Endodermal cell (in vitro differentiated cells): ENCODE measurements around the gene CLN6. TPM values are rescaled to one million over a fixed set of nuclear protein-coding genes. Genes with fewer than 3 reads are reported as not detected.

Experiments
- DNase-seq: peaks from one replicate; pipeline ENCODE4 v3.0.0-alpha.2; 2017
- H3K27ac ChIP-seq: 2 replicates; pipeline ENCODE4 v1.5.1; 2013; ENCODE audit warnings: mild to moderate bottlenecking, low read depth, low read length, moderate library complexity
- H3K27me3 ChIP-seq: 2 replicates; pipeline ENCODE4 v1.6.1; 2013; ENCODE audit warnings: mild to moderate bottlenecking, low read length, moderate library complexity; ENCODE audit not compliant: insufficient read depth, control insufficient read depth, poor library complexity, severe bottlenecking
- H3K36me3 ChIP-seq: 2 replicates; pipeline ENCODE4 v1.7.0; 2013; ENCODE audit warnings: mild to moderate bottlenecking, low read length, moderate library complexity; ENCODE audit not compliant: control insufficient read depth, insufficient read depth
- H3K4me1 ChIP-seq: one replicate; pipeline ENCODE4 v1.7.0; 2013; ENCODE audit warnings: low read length; ENCODE audit not compliant: control insufficient read depth, insufficient read depth
- H3K4me3 ChIP-seq: 2 replicates; pipeline ENCODE4 v1.5.1; 2013; ENCODE audit warnings: mild to moderate bottlenecking, low read length, moderate library complexity
- H3K9ac ChIP-seq: 2 replicates; pipeline ENCODE4 v1.6.1; 2013; ENCODE audit warnings: mild to moderate bottlenecking, low read length, moderate library complexity; ENCODE audit not compliant: poor library complexity, severe bottlenecking; ENCODE audit errors: extremely low read depth
- H3K9me3 ChIP-seq: 2 replicates; pipeline ENCODE4 v1.6.1; 2013; ENCODE audit warnings: mild to moderate bottlenecking, low read length, moderate library complexity; ENCODE audit not compliant: control insufficient read depth
- H3K27ac Mint-ChIP-seq: 2 replicates; pipeline ENCODE4 v1.8.0; 2020; ENCODE audit warnings: mixed read lengths
- H3K27me3 Mint-ChIP-seq: 2 replicates; pipeline ENCODE4 v1.8.0; 2021; ENCODE audit warnings: mild to moderate bottlenecking, mixed read lengths; ENCODE audit not compliant: insufficient read depth
- H3K36me3 Mint-ChIP-seq: 2 replicates; pipeline ENCODE4 v1.8.0; 2020; ENCODE audit warnings: low read depth, mixed read lengths
- H3K4me1 Mint-ChIP-seq: 2 replicates; pipeline ENCODE4 v1.8.0; 2020; ENCODE audit warnings: mixed read lengths
- H3K4me3 Mint-ChIP-seq: 2 replicates; pipeline ENCODE4 v1.8.0; 2020; ENCODE audit warnings: mild to moderate bottlenecking, moderate library complexity, mixed read lengths
- H3K9me3 Mint-ChIP-seq: 2 replicates; pipeline ENCODE4 v1.8.0; 2020; ENCODE audit warnings: mild to moderate bottlenecking, mixed read lengths
- WGBS, 2 experiments: methylation state at CpG; one replicate each; pipeline versions ENCODE4 v1.1.5 to v1.1.7; 2013; ENCODE audit warnings: missing lambda C conversion rate in 2 of 2, mixed read lengths in 1 of 2; ENCODE audit not compliant: insufficient coverage in 1 of 2, insufficient read length in 1 of 2; 5-methylcytosine and 5-hydroxymethylcytosine counted together
- total RNA-seq, 2 donors: library from RNA; stranded (reverse); fragmentation: NEBNext Ultra II Directional in 1 of 2; extraction: Animal tissue kit (Norgen Biotek cat#: 25700) in 1 of 2; gene quantifications; 2 replicates in 1 of 2; 3 replicates in 1 of 2; pipeline ENCODE4 v1.2.1, GENCODE V29; 2021
- TF ChIP-seq, protein P1 (sequence below): fragments of 200-600 bp; sonication (generic); conservative IDR thresholded peaks from 2 replicates; pipeline ENCODE4 v1.5.0; 2021; ENCODE audit warnings: antibody characterized with exemption, mild to moderate bottlenecking

CLN6 gene
- total RNA-seq, 2 donors from 2014 or later = 51.6 to 59.6 TPM

- no peaks in the 10 kb centered on the region for H3K27me3 Mint-ChIP-seq
- H3K4me1 Mint-ChIP-seq = peaks cover 29% of the 10 kb centered on the region
- Histone ChIP-seq H3K9me3 (no peaks in the 10 kb centered on the region), H3K4me1 (peaks cover 13% of the 10 kb centered on the region), H3K36me3 (no peaks in the 10 kb centered on the region), H3K27me3 (no peaks in the 10 kb centered on the region), H3K9ac (no peak overlapping the region), H3K4me3 (no peak overlapping the region), H3K27ac (no peak overlapping the region)
- no peak overlapping the region for H3K4me3 Mint-ChIP-seq
- no peaks in the 10 kb centered on the region for H3K9me3 Mint-ChIP-seq
- peak overlapping the region; percentile 57 for H3K27ac Mint-ChIP-seq
- 83 to 90% methylated on average over 5 to 7 of the region's 7 CpGs for WGBS, 2 experiments
- no peak for DNase-seq
- H3K36me3 Mint-ChIP-seq = no peaks in the 10 kb centered on the region
- TF ChIP-seq, protein P1, sequence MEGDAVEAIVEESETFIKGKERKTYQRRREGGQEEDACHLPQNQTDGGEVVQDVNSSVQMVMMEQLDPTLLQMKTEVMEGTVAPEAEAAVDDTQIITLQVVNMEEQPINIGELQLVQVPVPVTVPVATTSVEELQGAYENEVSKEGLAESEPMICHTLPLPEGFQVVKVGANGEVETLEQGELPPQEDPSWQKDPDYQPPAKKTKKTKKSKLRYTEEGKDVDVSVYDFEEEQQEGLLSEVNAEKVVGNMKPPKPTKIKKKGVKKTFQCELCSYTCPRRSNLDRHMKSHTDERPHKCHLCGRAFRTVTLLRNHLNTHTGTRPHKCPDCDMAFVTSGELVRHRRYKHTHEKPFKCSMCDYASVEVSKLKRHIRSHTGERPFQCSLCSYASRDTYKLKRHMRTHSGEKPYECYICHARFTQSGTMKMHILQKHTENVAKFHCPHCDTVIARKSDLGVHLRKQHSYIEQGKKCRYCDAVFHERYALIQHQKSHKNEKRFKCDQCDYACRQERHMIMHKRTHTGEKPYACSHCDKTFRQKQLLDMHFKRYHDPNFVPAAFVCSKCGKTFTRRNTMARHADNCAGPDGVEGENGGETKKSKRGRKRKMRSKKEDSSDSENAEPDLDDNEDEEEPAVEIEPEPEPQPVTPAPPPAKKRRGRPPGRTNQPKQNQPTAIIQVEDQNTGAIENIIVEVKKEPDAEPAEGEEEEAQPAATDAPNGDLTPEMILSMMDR = no peak
Observed at GRCh38 chr15:68201153-68201878, 28.2 kb downstream of the CLN6 start.

DNA sequence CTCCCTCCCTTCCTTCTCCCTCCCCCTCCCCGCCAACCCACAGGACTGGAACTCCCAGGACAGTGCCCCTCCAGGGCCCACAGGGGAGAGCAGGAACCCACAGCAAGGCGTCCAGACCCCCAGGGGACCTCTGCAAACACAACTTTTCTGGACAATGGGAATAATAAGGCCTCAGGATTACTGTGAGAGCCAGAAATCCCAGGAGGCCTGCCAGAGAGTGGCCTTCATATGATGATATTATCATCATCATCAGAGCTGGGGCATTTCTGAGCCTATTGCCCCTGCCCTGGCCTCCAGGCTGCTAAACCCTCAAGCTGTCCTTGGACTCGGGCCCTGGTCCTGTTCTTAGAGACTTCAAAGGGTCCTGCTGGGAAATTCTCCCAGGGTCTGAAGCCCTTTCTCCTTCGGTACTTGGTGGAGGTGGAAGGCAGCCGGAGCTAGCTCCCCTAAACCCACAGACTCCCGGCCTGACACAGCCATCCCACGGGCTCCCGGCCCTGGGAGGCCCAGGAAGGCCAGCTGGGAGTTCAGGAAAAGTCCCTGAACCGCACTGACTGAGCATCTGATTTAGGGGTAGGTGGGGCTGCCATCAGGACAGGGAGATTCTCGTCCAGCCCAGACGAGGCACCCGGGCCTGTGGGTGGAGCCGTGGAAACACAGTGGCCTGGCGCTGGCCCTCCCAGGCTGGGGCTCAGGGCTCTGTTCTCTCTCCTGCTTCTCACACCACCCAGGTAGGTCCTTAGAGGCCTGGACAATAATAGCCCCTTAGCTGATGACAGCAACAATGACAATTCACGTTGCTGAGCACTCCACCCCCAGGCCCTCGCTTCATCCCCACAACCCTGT is 29.3 kb downstream of the CLN6 start:
- Mint-ChIP-seq H3K27ac (peak overlapping the region; percentile 26), H3K27me3 (no peaks in the 10 kb centered on the region), H3K4me3 (no peak overlapping the region), H3K36me3 (no peaks in the 10 kb centered on the region), H3K9me3 (no peaks in the 10 kb centered on the region), H3K4me1 (peaks cover 25% of the 10 kb centered on the region)
- peak; percentile 54 for DNase-seq
- H3K27me3 ChIP-seq = no peaks in the 10 kb centered on the region
- no peak overlapping the region for H3K27ac ChIP-seq
- TF ChIP-seq, protein P1 = peak; percentile 33
- H3K36me3 ChIP-seq = no peaks in the 10 kb centered on the region
- H3K9ac ChIP-seq = no peak overlapping the region
- WGBS, 2 experiments = 85 to 89% methylated on average over 14 to 16 of the region's 16 CpGs
- H3K4me3 ChIP-seq = no peak overlapping the region
- H3K4me1 ChIP-seq = peaks cover 6% of the 10 kb centered on the region
- no peaks in the 10 kb centered on the region for H3K9me3 ChIP-seq

GRCh38 chr15:68199340-68199739 is 30.2 kb downstream of the CLN6 start:
- Histone ChIP-seq H3K9ac (no peak overlapping the region), H3K4me1 (peaks cover 6% of the 10 kb centered on the region), H3K4me3 (no peak overlapping the region), H3K9me3 (no peaks in the 10 kb centered on the region), H3K27ac (no peak overlapping the region), H3K27me3 (no peaks in the 10 kb centered on the region), H3K36me3 (no peaks in the 10 kb centered on the region)
- DNase-seq = peak; percentile 42
- Mint-ChIP-seq H3K27ac (no peak overlapping the region), H3K36me3 (peaks cover 3% of the 10 kb centered on the region), H3K4me3 (no peak overlapping the region), H3K27me3 (no peaks in the 10 kb centered on the region), H3K4me1 (peaks cover 26% of the 10 kb centered on the region), H3K9me3 (no peaks in the 10 kb centered on the region)
- TF ChIP-seq, protein P1 = no peak
- 78% methylated on average over 5 to 11 of the region's 11 CpGs for WGBS, 2 experiments
